Stomach (tissue), 9 donors: ENCODE data around the gene FBXO41. TPM values are rescaled to one million over a fixed set of nuclear protein-coding genes. Genes with fewer than 3 reads are reported as not detected.

ENCODE experiments used
- DNase-seq, 2 donors: peaks; one replicate each; pipeline versions ENCODE4 v3.0.0 to v3.0.0-alpha.2; 2013 to 2019
- H3K27ac ChIP-seq, 5 donors: fragments of 200-600 bp in 4 of 5; sonication (generic) in 4 of 5; one replicate each; pipeline ENCODE4 v1.5.1; 2013 to 2019; ENCODE audit warnings: mild to moderate bottlenecking in 1 of 5, moderate library complexity in 1 of 5
- H3K27me3 ChIP-seq, 3 donors: fragments of 200-600 bp; sonication (generic); one replicate each; pipeline ENCODE4 v1.5.1; 2017 to 2019; ENCODE audit warnings: mixed run types in 1 of 3
- H3K36me3 ChIP-seq, 4 donors: fragments of 200-600 bp; sonication (generic); 1 replicate in 3 of 4; 2 replicates in 1 of 4; pipeline ENCODE4 v1.5.1; 2016 to 2019
- H3K4me1 ChIP-seq, 4 donors: fragments of 200-600 bp; sonication (generic); one replicate each; pipeline ENCODE4 v1.5.1; 2016 to 2019
- H3K4me3 ChIP-seq, 4 donors: fragments of 200-600 bp; sonication (generic) in 3 of 4; one replicate each; pipeline ENCODE4 v1.5.1; 2016 to 2019; ENCODE audit warnings: mild to moderate bottlenecking in 1 of 4
- H3K9me3 ChIP-seq, 4 donors: fragments of 200-600 bp; sonication (generic); one replicate each; pipeline ENCODE4 v1.5.1; 2016 to 2019
- CTCF ChIP-seq, 7 experiments: fragments of 450-650 bp in 4 of 7; fragments of 200-600 bp in 3 of 7; sonication (generic) in 3 of 7; IDR thresholded peaks; one replicate each; pipeline ENCODE4 v1.5.1; 2016 to 2019; ENCODE audit warnings: antibody characterized with exemption in 7 of 7, control low read depth in 2 of 7, mild to moderate bottlenecking in 1 of 7
- EP300 ChIP-seq: sonication (generic); formaldehyde crosslinking; IDR thresholded peaks from one replicate; pipeline ENCODE4 v1.6.1; 2017; ENCODE audit warnings: antibody characterized with exemption
- POLR2A ChIP-seq, 4 donors: fragments of 450-650 bp; IDR thresholded peaks; one replicate each; pipeline ENCODE4 v1.6.1; 2016; ENCODE audit warnings: antibody characterized with exemption in 4 of 4, control low read depth in 2 of 4, mild to moderate bottlenecking in 1 of 4, moderate library complexity in 1 of 4
- POLR2AphosphoS5 ChIP-seq, 3 donors: sonication (generic); formaldehyde crosslinking; IDR thresholded peaks; one replicate each; pipeline ENCODE4 v1.6.1; 2016; ENCODE audit warnings: antibody characterized with exemption in 3 of 3
- WGBS, 5 donors: extraction: QIAGEN DNeasy Blood & Tissue Kit in 3 of 5; methylation state at CpG; one replicate each; pipeline versions ENCODE4 v1.1.5 to v1.1.7; 2013 to 2018; 5-methylcytosine and 5-hydroxymethylcytosine counted together
- intact Hi-C: fragments of 100-400 bp; cut with DNase I; formaldehyde crosslinking; loops from one replicate; pipeline ENCODE4 v1.15.1; 2023; ENCODE audit warnings: low total_unique reads
- polyA plus RNA-seq, 3 donors: library from polyadenylated mRNA; stranded (reverse); fragments of 200-250 nt; gene quantifications; one replicate each; pipeline ENCODE4 v1.2.3, GENCODE V29; 2013
- total RNA-seq, 5 donors: library from RNA; depleted of rRNA; stranded (reverse); fragments of >200 nt; gene quantifications; one replicate each; pipeline versions ENCODE4 v1.1.0 to v1.2.3, GENCODE V29; 2014 to 2016
- donor health status: healthy with polysubstance abuse.
- donor health status: Bipolar disorder and iron deficiency.
- donor health status: healthy.

The FBXO41 gene
- total and polyA plus RNA-seq, 8 donors = 0.55 to 16.8 (median 2.6) TPM

DNA sequence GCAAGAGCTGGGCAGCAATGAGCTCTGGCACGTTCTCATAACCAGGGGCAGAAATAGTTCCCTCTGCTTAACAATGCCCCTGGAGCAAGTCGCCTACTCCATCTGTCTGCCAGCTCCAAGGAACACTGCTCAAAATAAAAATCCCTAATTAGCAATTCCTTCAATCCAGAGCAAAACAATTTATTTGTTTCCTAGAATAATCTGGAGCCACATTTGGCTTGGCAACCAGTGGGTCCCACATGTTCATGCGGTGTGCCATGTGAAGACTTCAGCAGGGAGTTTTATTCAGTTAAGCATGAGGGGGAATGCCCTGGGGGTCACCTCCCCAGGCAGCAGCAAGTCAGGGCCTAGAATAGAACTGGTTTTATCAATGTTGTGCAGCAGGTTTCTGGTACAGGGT lies 16.6 kb upstream of the FBXO41 start:
- DNase-seq = no peak
- no peak overlapping the region for H3K4me3 ChIP-seq
- TF ChIP-seq CTCF (IDR thresholded peaks at IDR 0.05) = no peak
- TF ChIP-seq POLR2AphosphoS5 (IDR thresholded peaks at IDR 0.05) = no peak
- no peaks in the 10 kb centered on the region for H3K36me3 ChIP-seq
- H3K27me3 ChIP-seq = peaks cover 5 to 42% (median 14%) of the 10 kb centered on the region in 3 donors
- H3K9me3 ChIP-seq = no peaks in the 10 kb centered on the region
- intact Hi-C loops = no loop called here
- WGBS, 5 donors = 68 to 78% (median 74%) methylated on average over 3 of the region's 3 CpGs
- H3K27ac ChIP-seq = no peak overlapping the region
- no peaks in the 10 kb centered on the region for H3K4me1 ChIP-seq

GRCh38 chr2:73297586-73297985 lies 13.3 kb upstream of the FBXO41 start:
- WGBS, 5 donors = 51 to 70% (median 61%) methylated on average over 4 of the region's 4 CpGs

DNA sequence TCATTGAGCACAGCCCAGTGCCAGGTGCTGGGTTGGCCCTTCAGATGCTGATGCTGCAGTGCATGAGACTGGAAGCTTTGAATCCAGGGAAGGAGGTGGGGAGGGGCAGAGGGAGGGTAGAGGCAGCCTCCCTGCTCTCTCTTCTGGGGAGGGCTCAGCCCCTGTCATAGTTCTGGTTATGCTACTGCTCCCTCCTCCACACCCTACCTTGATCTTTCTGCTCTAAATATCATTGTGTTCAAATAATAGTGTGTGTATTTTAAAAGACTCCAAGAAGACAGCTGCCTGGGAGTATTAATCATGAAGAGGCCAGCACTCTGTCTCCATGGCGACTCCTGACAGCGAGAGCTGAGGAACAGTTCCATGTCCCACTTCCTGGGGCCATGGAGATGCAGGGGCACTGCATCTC lies 12.9 kb upstream of the FBXO41 start:
- intact Hi-C loops = no loop called here
- Histone ChIP-seq H3K9me3 (peaks cover 0 to 6% (median 2%) of the 10 kb centered on the region in 4 donors), H3K27me3 (peaks cover 21 to 72% (median 45%) of the 10 kb centered on the region in 3 donors), H3K36me3 (no peaks in the 10 kb centered on the region), H3K4me1 (peaks cover 6 to 19% (median 16%) of the 10 kb centered on the region in 4 donors), H3K4me3 (no peak overlapping the region), H3K27ac (no peak overlapping the region)
- no peak for TF ChIP-seq POLR2A (IDR thresholded peaks at IDR 0.05)
- no peak for TF ChIP-seq EP300
- TF ChIP-seq POLR2AphosphoS5 (IDR thresholded peaks at IDR 0.05) = no peak
- no peak for TF ChIP-seq CTCF (IDR thresholded peaks at IDR 0.05)
- DNase-seq = peak in 1 of 2 donors; percentile 44
- 10 to 25% (median 19%) methylated on average over 2 of the region's 2 CpGs for WGBS, 5 donors

More at GRCh38 chr2:73297586-73297985, 13.3 kb upstream of the FBXO41 start:
- no peak overlapping the region for H3K27ac ChIP-seq
- DNase-seq = no peak
- no peaks in the 10 kb centered on the region for H3K36me3 ChIP-seq
- H3K4me1 ChIP-seq = peaks cover 5 to 15% (median 13%) of the 10 kb centered on the region in 4 donors
- H3K9me3 ChIP-seq = peaks cover 0 to 6% (median 2%) of the 10 kb centered on the region in 4 donors
- H3K4me3 ChIP-seq = no peak overlapping the region
- intact Hi-C loops = no loop called here
- peaks cover 20 to 72% (median 41%) of the 10 kb centered on the region in 3 donors for H3K27me3 ChIP-seq
- TF ChIP-seq EP300 (no peak), POLR2AphosphoS5 (IDR thresholded peaks at IDR 0.05) (no peak), CTCF (IDR thresholded peaks at IDR 0.05) (no peak), POLR2A (IDR thresholded peaks at IDR 0.05) (no peak)

DNA sequence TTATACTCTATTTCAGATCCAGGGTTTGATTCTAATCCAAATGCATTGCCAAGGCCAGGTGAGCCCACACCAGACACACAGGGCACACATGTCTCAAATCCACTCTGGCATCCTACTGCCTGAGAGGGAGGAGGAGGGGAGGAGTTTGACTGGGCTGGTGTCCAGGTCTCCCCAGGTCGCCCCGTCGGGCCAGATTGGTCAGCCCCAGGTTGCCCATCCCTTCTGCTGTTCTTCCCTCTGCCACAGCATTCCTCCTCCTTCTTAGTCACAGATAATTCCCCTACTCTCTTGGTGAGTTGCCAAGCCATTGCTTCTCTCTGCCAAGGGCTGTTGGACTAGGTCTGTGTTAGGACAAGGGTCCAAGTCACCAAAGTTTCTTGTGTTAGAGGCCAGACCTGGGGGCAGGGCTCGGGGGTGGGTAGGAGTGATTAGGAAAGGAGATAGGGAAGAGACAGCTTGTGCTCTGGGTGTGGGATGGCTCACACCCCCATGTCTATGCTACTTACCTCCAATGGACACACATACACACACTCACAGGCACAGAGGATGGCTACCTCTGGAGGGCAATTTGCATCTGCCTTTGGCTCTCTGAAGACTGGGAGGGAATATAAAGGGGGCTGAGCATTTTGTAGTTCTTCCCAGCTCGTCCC lies 11.6 kb upstream of the FBXO41 start:
- H3K27me3 ChIP-seq = peaks cover 25 to 83% (median 58%) of the 10 kb centered on the region in 3 donors
- 29 to 46% (median 37%) methylated on average over 5 of the region's 5 CpGs for WGBS, 5 donors

More for the DNA sequence above, 11.6 kb upstream of the FBXO41 start:
- intact Hi-C loops = no loop called here
- peaks cover 0 to 6% (median 2%) of the 10 kb centered on the region in 4 donors for H3K9me3 ChIP-seq
- peaks cover 19 to 31% (median 28%) of the 10 kb centered on the region in 4 donors for H3K4me1 ChIP-seq
- DNase-seq = no peak
- H3K4me3 ChIP-seq = no peak overlapping the region
- H3K36me3 ChIP-seq = no peaks in the 10 kb centered on the region
- H3K27ac ChIP-seq = no peak overlapping the region
- no peak for TF ChIP-seq POLR2A (IDR thresholded peaks at IDR 0.05)
- no peak for TF ChIP-seq EP300
- no peak for TF ChIP-seq CTCF (IDR thresholded peaks at IDR 0.05)
- no peak for TF ChIP-seq POLR2AphosphoS5 (IDR thresholded peaks at IDR 0.05)
